GM18909 (cell line): ENCODE data around the gene PDE4DIP.
"Not testable (repeated sequence)": the region's sequence is repeated elsewhere in the genome, so short reads cannot be mapped to it uniquely, and the experiment has no call there.

Experiments
- ATAC-seq: cut with Tn5 transposase; IDR thresholded peaks from one replicate; pipeline ENCODE4 v1.9.1; 2021; ENCODE audit warnings: mild to moderate bottlenecking; ENCODE audit not compliant: unreplicated experiment, poor library complexity

PDE4DIP gene

GRCh38 chr1:148966084-148966483, 121.9 kb downstream of the PDE4DIP start:
- ATAC-seq = peak; percentile 65

- not testable (repeated sequence) for ATAC-seq
Observed at GRCh38 chr1:148967580-148967979, 123.4 kb downstream of the PDE4DIP start.

GRCh38 chr1:148968682-148969081, 124.5 kb downstream of the PDE4DIP start:
- not testable (repeated sequence) for ATAC-seq

- not testable (repeated sequence) for ATAC-seq
Observed at GRCh38 chr1:148969126-148969525, 124.9 kb downstream of the PDE4DIP start.

DNA sequence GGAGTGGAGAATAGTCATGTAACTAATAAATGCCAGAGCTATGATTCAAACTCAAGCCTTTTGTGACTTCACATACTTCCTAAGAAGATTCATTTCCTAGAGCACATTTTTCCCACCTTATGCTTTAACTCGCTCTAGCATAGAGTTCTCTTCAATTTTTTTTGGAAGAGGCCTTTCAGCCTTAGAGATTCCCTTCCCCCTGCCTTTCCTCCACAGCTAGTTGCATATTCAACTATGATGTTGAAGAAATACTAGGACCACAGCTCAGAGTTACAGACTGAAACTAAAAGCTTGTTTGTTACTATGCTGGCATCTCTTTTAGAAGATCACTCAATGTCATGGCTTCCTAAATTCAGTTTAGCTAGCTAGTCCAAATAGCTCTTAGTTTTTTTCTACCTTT, 131.2 kb downstream of the PDE4DIP start:
- ATAC-seq = peak; percentile 45

DNA sequence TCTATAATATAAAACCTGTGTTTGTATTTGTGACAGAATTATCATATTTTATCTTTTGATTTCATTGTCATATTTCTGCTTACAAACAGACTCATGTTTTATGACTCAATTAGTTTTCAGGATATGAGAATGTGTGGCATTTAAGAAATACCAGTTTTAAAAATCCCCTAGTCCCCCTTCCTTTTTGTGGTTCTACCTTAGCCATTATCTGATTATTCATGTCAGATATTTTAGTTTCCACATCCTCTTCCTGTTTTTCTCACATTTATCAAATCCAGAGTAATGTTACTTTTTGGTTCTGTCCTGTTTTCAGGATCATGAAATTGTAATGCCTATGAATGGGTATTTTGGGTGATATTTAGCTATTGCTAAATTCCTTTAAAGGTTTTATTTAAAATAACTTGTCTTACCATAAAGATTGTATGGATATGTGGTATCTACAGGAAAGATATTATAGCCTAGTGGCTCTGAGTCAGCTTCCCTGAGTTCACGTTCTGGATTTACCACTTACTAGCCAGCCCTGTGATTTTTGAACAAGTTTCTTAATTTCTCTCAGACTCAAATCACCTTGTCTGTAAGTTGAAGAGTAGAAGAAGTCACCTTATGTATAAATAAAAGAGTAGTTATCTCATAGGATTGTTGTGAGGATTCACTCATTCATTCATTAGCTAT, 131.8 kb downstream of the PDE4DIP start:
- ATAC-seq = peak; percentile 73

DNA sequence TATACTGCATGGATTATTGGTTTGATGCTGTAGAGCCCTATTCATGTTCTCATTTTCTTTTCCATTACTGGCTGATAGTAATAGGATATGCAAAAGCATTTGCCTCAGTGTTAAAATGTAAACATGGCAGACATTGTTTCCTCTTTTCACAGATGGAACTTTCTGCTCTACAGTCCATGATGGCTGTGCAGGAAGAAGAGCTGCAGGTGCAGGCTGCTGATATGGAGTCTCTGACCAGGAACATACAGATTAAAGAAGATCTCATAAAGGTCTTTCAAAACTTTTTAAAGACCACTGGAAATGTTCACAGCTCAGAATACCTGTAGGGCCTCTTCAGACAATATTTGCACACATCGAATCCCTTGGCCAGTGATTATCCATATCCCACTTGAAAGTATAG, 133.6 kb downstream of the PDE4DIP start:
- ATAC-seq = not testable (repeated sequence)

- not testable (repeated sequence) for ATAC-seq
Observed at GRCh38 chr1:148989378-148989777, 145.2 kb downstream of the PDE4DIP start.

DNA sequence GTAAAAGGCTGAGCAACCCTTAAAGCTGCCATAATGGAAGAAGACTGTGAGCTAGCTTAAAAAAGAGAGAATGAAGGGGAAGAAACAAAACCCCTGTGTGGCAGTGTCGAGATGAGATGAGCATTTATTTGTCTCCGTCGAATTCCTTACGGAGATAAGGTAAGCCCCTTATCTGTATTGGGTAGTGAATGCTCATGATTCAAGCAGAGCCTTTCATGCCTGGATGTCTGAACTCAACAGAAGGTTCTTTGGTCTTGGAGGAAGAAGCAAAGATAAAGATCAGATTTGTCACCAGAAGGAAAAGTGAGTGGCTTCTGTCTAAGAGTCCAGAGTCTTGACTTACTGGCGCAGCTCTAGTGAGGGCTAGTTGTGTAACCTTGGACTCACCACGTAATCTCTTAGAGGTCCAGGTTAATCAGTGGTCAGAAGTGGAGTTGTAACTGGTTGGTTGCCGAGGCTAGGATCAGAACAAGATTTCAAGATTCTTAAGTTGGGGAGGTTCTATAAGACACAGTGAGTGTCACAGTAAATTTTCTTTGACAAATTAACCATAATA, 146.1 kb downstream of the PDE4DIP start:
- not testable (repeated sequence) for ATAC-seq

DNA sequence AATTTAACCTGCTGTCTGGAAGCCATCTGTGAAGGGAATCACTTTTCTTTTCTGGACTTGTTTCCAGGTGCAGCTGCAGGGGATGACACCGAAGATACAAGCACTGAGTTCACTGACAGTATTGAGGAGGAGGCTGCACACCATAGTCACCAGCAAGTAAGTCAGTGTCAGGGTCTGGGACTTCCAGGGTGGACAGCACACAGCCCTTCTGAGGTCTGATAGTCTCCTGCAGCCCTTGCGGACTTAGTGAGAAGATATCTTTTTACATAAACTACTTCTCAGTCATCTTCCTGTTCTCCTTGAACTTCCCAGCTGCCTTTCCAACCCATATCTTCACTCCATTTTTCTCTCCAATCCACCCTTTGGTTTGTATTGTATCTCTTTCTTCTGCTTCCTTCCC, 147.6 kb downstream of the PDE4DIP start:
- not testable (repeated sequence) for ATAC-seq

GRCh38 chr1:148992364-148992763, 148.1 kb downstream of the PDE4DIP start:
- ATAC-seq = not testable (repeated sequence)

DNA sequence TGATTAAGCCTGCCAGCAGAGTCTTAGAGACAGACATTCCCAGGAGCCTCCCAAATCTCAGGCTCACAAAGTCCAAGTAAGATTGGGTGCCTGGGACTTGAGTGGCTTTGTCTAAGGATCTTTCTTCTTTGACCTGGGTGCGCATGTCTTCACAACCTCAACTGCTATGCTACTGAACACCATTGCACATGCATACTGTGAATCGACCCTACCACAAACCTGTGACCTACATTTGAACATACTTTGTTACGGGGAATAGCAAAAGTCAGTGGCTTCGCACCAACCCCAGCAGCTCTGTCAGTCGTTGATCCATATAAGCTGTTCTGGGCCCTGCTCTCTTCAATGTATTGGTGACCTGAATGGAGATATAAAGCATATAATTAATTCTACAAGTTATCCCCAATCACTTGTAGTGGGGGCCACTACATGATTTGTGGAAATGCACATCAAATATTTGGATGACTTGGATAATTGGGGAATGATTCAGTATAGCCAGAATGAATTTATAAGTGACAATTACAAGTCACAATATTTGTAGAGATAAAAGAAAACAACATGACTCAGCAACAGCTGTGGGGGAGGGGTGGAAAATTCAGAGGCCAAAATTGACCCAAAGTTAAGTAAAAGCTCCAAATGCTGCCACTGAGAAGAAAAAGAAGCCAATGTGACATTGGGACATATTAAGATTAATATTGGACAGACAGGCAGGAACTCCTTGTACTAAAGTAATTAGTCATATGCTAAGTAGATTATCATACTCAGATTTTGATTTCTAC, 152.4 kb downstream of the PDE4DIP start:
- ATAC-seq = not testable (repeated sequence)

DNA sequence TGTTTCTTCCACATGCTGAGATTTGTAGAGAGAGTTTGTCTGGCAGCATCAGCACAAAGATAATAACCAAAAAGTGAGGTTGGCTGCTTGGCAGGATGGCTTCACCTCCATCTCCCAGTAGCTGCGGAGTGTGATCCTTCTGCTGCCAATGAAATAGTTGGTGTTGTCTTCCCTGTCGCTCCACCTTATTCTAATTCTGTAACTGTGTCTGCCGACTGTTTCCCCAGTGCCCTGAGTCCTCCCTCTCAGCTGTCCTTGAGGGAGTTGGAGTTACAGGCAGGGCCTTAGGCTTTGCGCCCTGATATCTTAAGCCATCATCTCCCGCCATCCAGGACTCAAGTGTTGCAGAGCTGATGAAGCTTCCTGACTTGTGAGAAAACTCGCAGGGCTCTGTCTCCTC, 153.2 kb downstream of the PDE4DIP start:
- not testable (repeated sequence) for ATAC-seq

GRCh38 chr1:149002664-149003063, 158.4 kb downstream of the PDE4DIP start:
- ATAC-seq = not testable (repeated sequence)

GRCh38 chr1:149008326-149008725, 164.1 kb downstream of the PDE4DIP start:
- ATAC-seq = not testable (repeated sequence)

- not testable (repeated sequence) for ATAC-seq
Observed at GRCh38 chr1:149008769-149009168, 164.5 kb downstream of the PDE4DIP start.

GRCh38 chr1:149009761-149010160, 165.5 kb downstream of the PDE4DIP start:
- not testable (repeated sequence) for ATAC-seq

GRCh38 chr1:149012599-149012998, 168.4 kb downstream of the PDE4DIP start:
- not testable (repeated sequence) for ATAC-seq

DNA sequence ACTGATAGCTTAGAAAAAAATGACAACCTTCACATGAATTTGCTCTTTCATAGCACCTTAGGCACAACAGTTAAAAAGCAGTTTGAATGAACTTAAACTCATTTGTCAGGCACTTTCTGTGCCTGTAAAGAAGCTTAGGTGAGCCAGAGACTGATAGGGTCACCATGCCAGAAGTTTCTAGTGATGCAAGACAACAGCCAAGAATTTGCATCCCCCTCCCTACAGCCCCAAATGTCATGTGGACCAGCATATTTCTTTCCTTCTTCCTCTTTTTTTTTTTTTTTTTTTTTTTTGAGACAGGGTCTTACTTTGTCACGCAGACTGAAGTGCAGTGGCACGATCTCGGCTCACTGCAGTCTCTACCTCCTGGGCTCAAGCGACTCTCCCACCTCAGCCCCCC, 169.3 kb downstream of the PDE4DIP start:
- ATAC-seq = not testable (repeated sequence)

- not testable (repeated sequence) for ATAC-seq
Observed at GRCh38 chr1:149015522-149015921, 171.3 kb downstream of the PDE4DIP start.

GRCh38 chr1:149016626-149017025, 172.4 kb downstream of the PDE4DIP start:
- not testable (repeated sequence) for ATAC-seq
